ENCODE data around the gene CSRNP2.
A peak's percentile ranks its signal among the peaks of the same experiment; 100 is the strongest.

CSRNP2 gene

GRCh38 chr12:51083126-51083833 lies at the start of gene CSRNP2:
TSS of gene CSRNP2 (minus strand) at chr12:51083596. CDS start at chr12:51076561, 7,035 bp downstream.
- Histone ChIP-seq H4K20me1 (ENCODE audit: insufficient read depth, low read length) (no peaks in the 10 kb centered on the region), H2AFZ (ENCODE audit: low read length) (peak within 1 kb of the TSS; percentile 97), H3K9me2 (replicated peaks; ENCODE audit: insufficient read depth, low read length) (no peaks in the 10 kb centered on the region), H3K27ac (ENCODE audit: low read length) (no peak within 1 kb of the TSS), H3K4me2 (ENCODE audit: low read depth, low read length) (peak within 1 kb of the TSS; percentile 96), H3K79me2 (ENCODE audit: low read length) (no peaks in the 10 kb centered on the region), H3K9me3 (replicated peaks; ENCODE audit: insufficient read depth, low read length) (no peaks in the 10 kb centered on the region), H3K36me3 (replicated peaks; ENCODE audit: insufficient read depth, low read length) (no peaks in the 10 kb centered on the region), H3F3A (ENCODE audit: insufficient read depth, low read length) (no peaks in the 10 kb centered on the region), H3K27me3 (replicated peaks; ENCODE audit: insufficient read depth, low read length) (no peaks in the 10 kb centered on the region), H3K4me1 (ENCODE audit: low read length) (peaks cover 5% of the 10 kb centered on the region; the same call in 1 of the 2 replicates), H3K9ac (ENCODE audit: low read length) (peak within 1 kb of the TSS; percentile 67), H3K4me3 (ENCODE audit: low read length) (peak within 1 kb of the TSS; percentile 81)
- peak; percentile 97 for DNase-seq
- TF ChIP-seq CTCF (IDR thresholded peaks at IDR 0.05; ENCODE audit: low read length) (no peak), EZH2phosphoT487 (IDR thresholded peaks at IDR 0.05; ENCODE audit: low read length) (no peak), EZH2 (optimal IDR thresholded peaks at IDR 0.05; ENCODE audit: low read depth, low read length) (no peak)

GRCh38 chr12:51132693-51133092 lies 49.3 kb upstream of the CSRNP2 start:
- H2AFZ ChIP-seq (ENCODE audit: low read length), result no peak overlapping the region
- H4K20me1 ChIP-seq (ENCODE audit: insufficient read depth, low read length), result no peaks in the 10 kb centered on the region
- peaks cover 11% of the 10 kb centered on the region for H3K4me1 ChIP-seq (ENCODE audit: low read length)
- TF ChIP-seq EZH2phosphoT487 (IDR thresholded peaks at IDR 0.05; ENCODE audit: low read length) (no peak), EZH2 (optimal IDR thresholded peaks at IDR 0.05; ENCODE audit: low read depth, low read length) (no peak), CTCF (IDR thresholded peaks at IDR 0.05; ENCODE audit: low read length) (no peak)
- H3K9me3 ChIP-seq (replicated peaks; ENCODE audit: insufficient read depth, low read length), result no peaks in the 10 kb centered on the region
- H3F3A ChIP-seq (ENCODE audit: insufficient read depth, low read length), result peaks cover under 1% of the 10 kb centered on the region; the same call in 1 of the 2 replicates
- H3K9ac ChIP-seq (ENCODE audit: low read length), result no peak overlapping the region
- DNase-seq, result no peak
- H3K36me3 ChIP-seq (replicated peaks; ENCODE audit: insufficient read depth, low read length), result no peaks in the 10 kb centered on the region
- H3K27me3 ChIP-seq (replicated peaks; ENCODE audit: insufficient read depth, low read length), result no peaks in the 10 kb centered on the region
- H3K4me3 ChIP-seq (ENCODE audit: low read length), result no peak overlapping the region
- H3K79me2 ChIP-seq (ENCODE audit: low read length), result no peaks in the 10 kb centered on the region
- no peaks in the 10 kb centered on the region for H3K9me2 ChIP-seq (replicated peaks; ENCODE audit: insufficient read depth, low read length)
- no peak overlapping the region for H3K27ac ChIP-seq (ENCODE audit: low read length)
- no peak overlapping the region for H3K4me2 ChIP-seq (ENCODE audit: low read depth, low read length)

GRCh38 chr12:51131745-51132521 lies 48.5 kb upstream of the CSRNP2 start:
- DNase-seq, result no peak
- Histone ChIP-seq H3F3A (ENCODE audit: insufficient read depth, low read length) (peaks cover 8% of the 10 kb centered on the region), H3K9me3 (replicated peaks; ENCODE audit: insufficient read depth, low read length) (no peaks in the 10 kb centered on the region), H2AFZ (ENCODE audit: low read length) (no peak overlapping the region), H3K4me1 (ENCODE audit: low read length) (peaks cover 19% of the 10 kb centered on the region), H3K4me3 (ENCODE audit: low read length) (no peak overlapping the region), H3K9ac (ENCODE audit: low read length) (no peak overlapping the region), H3K4me2 (ENCODE audit: low read depth, low read length) (no peak overlapping the region), H3K27me3 (replicated peaks; ENCODE audit: insufficient read depth, low read length) (no peaks in the 10 kb centered on the region), H4K20me1 (ENCODE audit: insufficient read depth, low read length) (no peaks in the 10 kb centered on the region), H3K36me3 (replicated peaks; ENCODE audit: insufficient read depth, low read length) (no peaks in the 10 kb centered on the region), H3K27ac (ENCODE audit: low read length) (no peak overlapping the region), H3K79me2 (ENCODE audit: low read length) (no peaks in the 10 kb centered on the region), H3K9me2 (replicated peaks; ENCODE audit: insufficient read depth, low read length) (no peaks in the 10 kb centered on the region)
- TF ChIP-seq EZH2phosphoT487 (IDR thresholded peaks at IDR 0.05; ENCODE audit: low read length) (no peak), CTCF (IDR thresholded peaks at IDR 0.05; ENCODE audit: low read length) (no peak), EZH2 (optimal IDR thresholded peaks at IDR 0.05; ENCODE audit: low read depth, low read length) (no peak)
